Stimulated activated CD4-positive, alpha-beta T cell treated with anti-CD3 and anti-CD28 coated beads, Interleukin-15, amount 100 ng/mL, for 24 hours (primary cell): ENCODE measurements around the gene TBC1D7.
"Not testable (repeated sequence)": the region's sequence is repeated elsewhere in the genome, so short reads cannot be mapped to it uniquely, and the experiment has no call there.

ENCODE experiments used
- DNase-seq: peaks from one replicate; pipeline ENCODE4 v3.0.0-alpha.2; 2020

The TBC1D7 gene

DNA sequence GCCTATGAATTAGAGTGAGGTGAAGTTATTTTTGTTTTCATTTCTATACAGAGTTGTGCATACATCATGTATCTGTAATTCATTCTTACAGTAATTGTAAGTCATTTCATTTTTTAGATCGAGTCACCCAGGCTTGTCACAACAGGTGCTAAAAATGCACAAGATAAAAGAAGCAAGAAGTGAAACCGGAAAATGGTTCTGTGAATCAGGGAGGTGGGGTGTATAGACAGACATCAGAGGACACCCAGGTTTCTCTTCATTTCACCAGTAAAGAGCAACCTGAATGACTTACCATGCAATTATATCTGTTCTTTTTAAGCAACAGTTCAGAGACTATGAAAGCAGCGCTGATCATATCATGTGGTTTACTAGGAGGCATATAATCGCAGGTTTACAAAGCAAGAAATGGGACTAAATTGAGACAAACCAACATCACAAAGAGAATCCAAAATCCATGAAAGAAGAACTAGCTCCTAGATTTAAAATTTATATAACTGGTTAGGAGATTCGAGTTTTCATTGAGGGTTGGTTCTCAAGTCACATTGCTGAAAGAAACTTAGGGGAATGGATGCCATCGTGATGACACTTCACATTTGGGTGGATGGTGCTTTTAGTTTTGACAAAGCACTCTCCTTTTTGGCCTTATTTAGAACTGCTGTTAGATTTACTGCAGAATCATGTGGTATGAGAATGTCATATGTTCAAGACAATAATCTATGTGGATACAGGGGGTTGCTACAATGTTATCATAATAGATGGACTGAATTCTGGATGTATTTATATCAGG is 27.9 kb upstream of the TBC1D7 start:
- DNase-seq: peak; percentile 29

DNA sequence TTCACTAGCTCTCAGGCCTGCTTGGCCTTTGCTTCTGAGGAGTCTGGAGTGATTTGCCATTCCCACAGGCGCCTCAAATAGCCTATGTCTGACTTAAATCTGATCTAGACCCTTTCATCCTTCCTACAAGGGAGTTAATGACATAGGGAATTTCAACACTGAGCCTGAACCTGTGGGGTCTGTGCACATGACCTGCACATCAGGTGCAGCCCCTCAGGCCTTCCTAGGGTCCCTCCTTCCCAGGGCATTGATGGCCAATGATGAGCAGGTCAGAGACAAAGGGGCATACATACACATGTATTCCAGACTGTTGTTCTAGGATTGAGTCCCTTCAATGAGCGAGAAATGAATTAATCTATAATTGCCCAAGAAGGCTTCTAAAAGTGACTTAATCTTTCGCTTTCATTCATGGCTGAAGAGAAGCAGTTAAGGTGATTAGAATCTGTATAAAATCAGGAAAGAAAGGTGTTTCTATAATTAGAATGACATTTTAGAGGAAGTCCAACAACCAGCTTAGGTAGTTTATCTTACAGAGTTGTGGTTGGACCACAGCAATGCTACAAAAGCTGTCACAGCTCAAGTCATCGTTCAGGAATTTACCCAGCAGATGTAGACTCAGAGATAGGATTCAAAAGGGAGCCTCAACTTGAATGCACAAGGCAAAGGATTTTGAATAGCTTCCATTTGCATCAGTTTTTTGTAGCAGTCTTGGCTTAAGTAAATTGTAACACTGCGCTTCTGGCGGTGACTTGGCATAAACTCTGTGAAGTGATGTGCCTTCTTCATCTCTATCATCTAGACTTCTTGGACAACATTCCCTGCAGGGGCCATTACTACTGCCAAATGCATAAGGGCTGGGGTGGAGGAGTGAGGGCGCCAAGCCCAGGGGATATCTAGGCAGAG is 27.0 kb upstream of the TBC1D7 start:
- peak; percentile 33 for DNase-seq

DNA sequence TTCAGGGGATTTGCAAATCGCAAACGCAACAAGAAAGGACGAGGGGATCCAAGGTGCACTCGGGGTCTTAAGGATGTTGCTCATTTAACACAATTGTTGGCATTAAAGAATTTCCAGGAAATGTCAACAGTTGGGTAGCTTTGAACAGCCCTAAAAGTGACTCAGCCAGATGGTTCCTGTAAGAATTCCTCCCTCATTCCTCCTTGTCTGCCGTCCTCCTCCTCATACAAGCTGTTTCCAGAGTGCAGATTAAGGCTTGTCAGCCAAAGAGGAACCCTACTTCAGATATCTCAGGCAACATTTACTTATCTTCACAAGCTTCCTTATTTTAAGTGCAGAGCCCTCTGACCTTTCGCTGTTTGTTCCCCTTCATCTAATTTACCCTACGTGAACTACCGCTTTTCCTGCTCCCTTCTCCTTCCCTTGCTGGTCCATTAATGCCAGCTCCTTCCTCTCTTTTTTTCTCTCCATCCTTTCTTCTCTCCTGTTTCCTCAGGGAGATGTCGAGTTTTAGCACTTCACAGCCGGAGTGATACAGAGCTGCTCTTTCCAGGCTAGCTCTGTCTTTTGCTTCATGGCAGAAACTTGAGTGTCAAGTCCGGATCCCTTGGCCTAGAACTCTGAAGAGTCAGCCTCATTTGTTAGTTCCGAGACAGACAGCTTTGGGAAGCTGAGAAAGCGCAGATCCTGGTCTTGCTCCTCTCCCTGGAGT is 26.1 kb upstream of the TBC1D7 start:
- DNase-seq: no peak

DNA sequence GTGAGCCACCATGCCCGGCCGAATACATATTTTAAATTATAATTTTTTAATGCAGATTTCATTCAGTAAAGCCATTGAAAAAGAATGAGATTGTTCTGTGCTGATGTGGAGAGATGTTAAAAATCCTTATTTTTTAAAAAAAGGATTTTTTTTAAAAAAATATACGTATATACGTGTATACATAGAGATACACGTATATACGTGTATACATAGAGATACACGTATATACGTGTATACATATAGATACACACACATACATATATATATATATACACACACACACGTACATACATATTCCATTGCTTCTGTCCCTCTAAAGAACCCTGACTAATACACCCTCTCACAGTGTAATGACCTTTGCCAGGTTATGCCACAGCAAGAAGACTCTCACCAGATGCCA is 23.8 kb upstream of the TBC1D7 start:
- DNase-seq: no peak

DNA sequence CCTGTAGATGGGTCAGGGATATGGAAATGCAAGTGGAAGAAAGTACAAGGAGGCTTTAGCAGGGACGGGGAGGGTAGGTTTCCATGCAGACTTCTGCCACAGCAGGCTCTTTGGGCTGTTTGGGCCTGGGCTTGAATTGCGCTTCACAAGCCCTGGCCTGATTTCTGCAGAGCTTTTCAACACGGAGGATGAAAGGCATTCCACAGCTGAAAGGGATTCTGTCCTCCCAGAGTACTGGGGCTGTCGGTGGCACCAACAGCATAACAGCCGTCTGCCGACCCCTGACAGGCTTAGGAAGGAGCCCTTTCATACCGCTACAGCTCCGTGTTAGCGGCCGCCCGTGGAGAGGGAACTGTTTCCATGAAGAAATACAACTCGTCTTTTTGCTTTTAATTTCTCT is 22.9 kb upstream of the TBC1D7 start:
- no peak for DNase-seq

DNA sequence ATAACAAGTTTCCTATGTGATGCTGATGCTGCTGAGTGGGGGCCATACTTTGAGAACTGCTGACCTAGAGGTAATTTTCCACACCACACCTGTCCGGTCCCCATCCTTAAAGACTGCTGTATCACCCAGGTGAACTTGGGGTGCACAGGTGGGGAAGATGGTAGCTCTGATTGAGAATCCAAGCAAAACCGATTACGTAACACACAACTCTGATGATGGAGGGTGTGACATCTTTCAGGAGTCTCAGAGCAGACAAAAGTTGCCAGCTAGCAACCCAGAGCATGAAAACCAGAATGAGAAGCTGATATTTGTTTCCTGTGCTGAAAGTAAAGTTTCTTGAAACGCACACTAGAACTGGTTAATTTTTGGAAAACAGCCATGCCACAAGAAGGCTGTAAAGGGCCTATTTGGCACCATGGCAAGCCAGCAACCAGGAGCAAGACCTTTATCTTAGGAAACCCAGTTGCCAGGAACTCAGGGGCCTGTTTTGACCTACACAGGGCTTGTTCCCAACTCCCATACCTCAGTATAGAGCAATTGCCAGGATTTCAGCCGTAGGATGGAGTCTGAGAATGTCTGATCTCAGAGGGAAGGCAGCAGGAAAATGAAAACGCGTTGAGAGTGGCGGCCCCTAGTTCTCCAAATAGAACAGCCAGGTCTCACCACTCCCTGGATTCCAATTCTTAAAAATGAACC is 21.6 kb upstream of the TBC1D7 start:
- no peak for DNase-seq

DNA sequence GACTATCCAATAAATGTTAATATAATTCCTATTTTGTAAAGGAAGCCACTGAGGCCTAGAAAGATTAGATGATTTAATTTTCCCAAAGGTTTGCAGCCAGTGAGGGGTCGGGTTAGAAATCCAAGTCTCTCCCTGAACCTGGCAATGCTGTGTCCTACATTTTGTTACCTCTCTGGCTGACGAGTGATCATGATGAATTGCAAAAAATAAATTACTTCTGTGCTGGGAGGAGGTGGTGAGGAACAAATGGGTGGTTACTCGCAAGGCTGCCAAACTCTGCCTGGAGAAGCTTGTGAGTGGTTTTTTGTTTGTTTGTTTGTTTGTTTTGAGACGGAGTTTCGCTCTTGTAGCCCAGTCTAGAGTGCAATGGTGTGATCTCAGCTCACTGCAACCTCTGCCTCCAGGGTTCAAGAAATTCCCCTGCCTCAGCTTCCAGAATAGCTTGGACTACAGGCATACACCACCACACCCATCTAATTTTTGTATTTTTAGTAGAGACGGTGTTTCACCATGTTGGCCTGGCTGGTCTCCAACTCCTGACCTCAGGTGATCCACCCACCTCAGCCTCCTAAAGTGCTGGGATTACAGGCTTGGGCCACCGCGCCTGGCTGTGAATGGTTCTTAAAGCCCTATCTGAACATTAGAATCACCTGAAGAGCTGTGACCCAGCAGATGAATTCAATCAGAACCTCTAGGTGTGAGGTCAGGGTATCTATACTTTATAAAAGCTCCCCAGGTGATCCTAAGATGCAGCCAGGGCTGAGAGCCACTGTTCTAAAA is 20.2 kb upstream of the TBC1D7 start:
- no peak for DNase-seq

DNA sequence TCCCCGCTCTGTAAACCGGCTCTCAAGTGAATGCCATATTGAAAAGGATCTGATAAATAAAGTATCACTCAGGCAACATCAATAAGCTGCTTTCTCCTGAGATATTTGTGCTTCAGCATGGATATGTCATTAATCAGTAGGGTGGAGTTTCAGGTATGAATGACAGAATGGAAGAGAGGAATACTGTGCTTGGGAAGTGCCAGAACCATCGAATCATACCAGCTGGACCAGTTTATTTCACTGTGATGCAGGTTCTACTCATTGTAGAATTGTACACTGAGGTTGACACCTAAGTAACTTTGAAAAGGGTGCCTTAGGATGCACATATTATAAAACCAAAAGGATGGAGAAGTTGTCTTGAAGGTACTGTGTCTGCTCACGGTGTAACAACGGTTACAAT is 17.9 kb upstream of the TBC1D7 start:
- no peak for DNase-seq

DNA sequence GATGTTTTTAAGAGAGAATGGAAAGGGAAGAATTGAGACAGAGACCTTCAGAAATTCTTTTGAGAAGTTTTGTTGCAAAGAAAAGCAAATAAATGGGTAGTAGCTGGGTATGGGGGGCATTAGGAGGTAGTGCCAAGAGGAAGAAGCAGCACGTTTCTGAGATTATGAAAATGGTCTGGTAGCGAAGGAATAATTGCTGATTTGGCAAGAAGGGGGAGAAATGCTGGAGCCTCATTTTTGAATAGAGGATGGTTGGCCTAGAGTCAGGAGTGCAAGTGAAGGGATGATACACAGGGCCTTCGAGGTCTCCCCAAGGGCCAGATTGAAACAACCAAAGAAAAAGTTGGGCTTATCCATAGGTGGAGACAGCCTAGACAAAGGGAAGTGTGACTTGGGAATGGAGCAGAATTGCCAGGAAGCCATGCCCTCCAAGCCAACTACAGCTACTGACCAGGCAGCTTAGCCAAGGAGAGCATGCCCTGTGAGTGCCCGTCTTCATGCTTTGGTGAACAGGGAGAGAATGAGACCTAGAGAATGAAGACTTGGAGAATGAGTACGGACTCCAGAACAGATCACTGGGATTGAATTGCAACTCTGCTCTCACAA is 14.2 kb upstream of the TBC1D7 start:
- no peak for DNase-seq

DNA sequence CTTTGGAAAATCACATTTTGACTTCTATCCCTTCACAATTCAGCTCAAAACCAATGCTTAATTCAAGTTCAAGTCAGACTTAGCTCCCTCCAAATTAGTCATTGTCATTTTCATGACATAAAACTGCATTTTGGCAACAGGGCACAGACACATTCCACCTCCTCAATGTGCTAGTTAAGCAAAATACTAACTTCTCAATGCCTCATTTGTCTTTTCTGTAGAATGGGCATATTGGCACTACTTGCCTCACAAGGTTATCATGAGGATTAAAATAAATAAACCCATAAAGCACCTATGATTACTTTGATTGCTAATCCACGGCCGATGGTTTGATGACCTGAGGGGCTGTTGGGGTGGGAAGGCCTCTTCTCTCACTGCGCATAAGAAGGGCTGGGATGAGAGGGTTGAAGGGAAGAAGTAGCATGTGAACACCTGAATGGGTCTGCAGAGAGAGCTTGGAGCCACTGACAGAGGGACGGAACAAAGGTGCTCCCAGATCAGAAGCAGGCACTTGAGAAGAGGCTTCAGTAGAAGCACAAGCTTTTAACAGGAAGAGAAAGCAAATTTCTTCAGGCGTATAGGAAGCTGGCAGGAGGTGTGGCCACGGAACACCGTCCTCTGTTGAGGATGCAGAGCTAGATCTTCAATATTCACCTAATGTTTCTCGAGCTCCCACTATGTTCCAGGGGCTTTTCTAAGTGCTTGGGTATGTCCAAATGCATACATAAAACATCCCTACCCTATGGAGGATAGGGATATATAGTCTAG is 11.7 kb upstream of the TBC1D7 start:
- no peak for DNase-seq

DNA sequence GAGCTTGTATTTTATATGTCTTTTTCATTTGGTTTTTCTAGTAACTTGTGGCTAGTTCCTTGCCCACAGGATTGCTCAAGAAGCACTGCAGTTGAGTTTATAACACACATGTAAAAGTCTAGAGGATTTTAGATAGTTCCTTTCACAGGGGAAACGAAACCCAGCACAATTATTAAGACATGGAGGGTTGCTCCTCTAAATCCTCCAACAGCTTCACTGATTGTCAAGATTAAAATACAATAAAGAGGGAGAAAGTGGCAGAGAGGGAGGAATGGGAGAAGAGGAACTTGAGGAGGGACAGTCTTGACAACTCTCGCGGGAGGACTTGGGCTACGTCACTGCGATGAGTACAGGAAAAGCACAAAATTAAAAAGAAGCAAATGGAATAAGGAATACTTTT is 9.7 kb upstream of the TBC1D7 start:
- DNase-seq: no peak

DNA sequence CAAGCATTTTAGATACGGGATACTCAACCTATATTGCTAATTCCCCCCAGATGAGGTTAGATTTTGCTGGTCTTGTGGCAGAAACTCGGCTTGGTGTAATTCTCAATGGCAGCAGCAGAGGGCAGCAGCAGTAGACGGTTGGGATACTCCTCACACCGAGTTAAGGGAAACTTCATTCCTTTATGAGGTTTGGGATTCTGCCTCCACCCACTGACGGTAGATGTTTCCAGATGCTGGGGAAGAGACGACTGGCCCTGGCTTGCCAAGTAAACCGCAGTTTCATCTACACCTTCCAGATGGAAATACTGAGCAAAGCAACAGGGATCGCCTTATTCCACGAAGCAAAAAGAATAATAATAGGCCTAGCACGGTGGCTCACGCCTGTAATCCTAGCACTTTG is 8.2 kb upstream of the TBC1D7 start:
- DNase-seq: peak; percentile 87

DNA sequence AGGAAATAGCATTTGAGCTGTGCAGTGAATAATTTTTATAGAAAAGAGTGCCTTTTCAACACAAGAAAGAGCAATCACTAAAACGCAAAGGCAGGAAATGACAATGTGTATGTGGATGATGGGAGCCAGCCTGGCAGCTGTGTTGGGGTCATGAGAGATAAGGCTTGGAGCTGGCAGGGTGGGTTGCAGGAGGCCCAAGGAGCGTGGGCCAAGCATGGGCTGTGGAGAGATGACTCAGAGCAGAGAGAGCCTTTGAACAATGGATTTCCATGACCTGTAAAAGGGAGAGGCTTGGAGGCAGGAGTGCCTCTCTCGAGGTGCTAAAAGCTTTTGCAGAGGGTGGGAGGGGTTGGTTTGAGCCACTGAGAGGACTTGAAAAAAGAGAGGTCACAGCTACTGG is 6.6 kb upstream of the TBC1D7 start:
- no peak for DNase-seq

DNA sequence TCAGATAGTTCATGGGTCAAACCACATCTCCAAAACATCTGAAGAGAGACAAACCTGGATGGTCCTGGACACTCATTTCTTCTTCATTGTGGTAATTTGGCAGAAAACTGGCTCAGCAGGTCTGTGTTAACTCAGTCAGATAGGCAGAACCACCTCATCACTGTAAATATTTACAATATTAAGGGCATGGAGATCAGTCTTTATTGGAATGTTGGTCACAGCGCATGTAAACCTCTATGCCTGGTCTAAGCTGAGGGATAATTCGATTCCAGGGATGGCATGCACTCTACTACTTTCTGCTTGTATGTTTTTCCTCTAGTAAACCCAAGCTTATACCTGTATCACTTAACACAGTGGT is 4.0 kb upstream of the TBC1D7 start:
- DNase-seq: no peak

DNA sequence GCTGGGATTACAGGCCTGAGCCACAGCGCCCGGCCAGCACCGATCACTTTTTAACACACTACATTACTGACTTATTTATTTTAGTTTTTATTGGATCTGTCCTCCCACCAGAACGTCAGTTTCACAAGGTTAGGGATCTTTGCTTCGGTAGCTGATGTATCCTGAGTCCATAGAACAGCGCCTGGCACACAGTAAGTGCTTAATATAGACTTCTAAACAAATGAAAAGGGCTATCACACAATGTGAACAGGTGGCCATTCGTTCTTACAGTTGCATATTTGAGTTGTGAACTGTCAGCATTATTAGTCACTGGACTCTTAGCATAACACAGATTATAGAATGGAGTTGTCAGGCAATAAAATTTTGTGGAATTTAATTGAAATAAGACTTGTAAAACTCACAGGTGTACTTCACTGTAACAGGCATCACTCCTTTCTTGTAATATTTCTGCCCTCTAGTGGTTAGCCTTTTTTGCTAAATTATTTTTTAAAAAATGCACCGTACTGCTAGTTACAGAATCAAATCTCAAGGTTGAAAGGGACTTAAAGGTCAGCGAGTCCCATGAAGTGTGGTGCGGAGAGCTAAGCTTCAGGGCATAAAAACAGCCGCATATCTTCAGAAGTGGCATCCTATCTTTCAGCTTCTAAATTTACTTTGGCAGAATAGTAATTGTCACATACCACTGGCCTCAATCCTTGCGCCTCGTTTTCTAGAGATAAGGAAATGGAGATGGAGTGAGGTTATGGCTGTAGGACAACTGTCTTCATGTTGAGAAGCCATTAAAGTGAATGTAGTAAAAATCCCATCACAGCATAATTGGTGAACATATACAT is 3.4 kb upstream of the TBC1D7 start:
- DNase-seq: no peak

DNA sequence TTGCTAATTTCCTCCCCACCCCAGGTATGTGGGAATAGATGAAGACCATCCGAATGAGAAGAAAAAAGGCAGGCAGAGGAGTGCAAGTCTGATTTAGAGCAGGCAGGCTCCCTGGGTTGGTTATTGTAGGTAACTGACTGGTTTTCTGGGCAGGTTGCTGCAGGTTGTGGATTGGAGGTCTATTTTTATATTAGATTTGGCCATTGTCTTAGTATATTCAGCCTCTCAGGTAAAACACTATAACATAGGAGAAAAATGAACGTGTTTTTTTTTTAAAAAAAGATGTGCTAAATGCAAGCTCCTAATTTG is 492 bp upstream of the TBC1D7 start:
- no peak for DNase-seq

DNA sequence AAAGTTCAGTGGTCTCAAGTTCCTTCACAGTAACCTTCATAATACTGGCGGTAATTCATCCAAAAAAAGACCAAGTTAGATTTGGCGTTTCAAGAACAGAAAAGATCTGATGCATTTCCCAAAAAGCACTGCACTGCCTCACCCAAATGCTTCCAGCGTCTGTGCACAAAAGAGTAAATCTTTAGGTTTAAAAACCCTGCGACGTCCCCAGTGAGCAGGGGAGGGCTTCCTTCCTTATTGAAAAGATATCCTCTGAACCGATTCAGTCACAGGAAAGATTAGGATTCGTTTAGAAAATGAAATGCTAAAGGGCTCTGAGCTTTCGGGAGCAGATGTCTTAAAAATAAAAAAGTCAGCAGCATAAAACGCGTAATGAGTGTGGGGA is 654 bp downstream of the TBC1D7 start:
- no peak for DNase-seq

DNA sequence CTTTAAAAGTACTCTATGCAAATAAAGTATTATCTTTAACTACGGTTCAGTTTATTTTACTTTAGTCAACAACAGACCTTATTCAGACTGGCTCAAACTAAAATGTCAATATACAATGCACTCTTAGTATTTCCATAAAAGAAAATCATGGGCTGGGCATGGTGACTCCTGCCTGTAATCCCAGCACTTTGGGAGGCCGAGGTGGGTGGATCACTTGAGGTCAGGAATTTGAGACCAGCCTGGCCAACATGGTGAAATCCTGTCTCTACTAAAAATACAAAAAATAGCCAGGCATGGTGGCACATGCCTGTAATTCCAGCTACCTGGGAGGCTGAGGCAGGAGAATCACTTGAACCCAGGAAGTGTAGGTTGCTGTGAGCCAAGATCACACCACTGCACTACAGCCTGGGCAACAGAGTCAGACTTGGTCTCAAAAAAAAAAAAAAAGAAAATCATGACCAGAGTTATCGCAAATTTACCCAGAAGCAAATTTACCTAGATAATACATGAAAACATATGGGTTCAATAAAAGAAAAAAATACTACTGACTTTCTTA is 2.2 kb downstream of the TBC1D7 start:
- not testable (repeated sequence) for DNase-seq

DNA sequence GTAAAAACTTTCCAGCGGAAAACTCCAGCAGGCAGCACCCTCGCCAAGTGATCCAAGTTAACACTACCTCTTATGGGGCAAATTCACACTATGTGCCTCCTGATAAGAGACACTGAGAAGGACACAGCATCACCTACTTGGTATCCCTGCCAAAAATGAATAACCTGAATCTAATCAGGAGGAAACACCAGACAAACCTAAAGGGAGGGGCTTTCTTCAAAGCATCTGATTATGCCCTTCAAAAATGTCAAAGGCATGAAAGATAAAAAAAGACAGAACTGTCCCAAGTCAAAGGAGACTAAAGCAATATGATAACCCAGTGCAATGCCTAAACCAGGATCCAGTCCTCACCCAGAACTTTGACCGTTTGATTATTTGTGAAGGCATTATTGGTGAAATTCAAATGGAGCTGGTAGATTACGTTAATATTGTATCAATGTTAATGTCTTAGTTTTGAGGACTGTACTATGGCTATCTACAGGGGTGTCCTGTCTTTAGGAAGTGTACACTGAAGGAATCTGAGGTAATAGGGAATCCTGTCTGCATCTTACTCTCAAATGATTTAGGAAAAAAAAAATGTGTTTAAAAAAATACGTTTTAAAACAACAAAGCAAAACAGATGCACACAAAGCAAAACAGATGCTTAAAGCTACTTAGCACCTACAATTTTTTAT is 8.3 kb downstream of the TBC1D7 start:
- DNase-seq: no peak
